Keratinocyte (primary cell): ENCODE measurements around the gene SAMD15. TPM values are rescaled to one million over a fixed set of nuclear protein-coding genes. Genes with fewer than 3 reads are reported as not detected.
"Not testable (repeated sequence)": the region's sequence is repeated elsewhere in the genome, so short reads cannot be mapped to it uniquely, and the experiment has no call there.

Experiments
- DNase-seq: peaks from one replicate; pipeline ENCODE4 v3.0.0-alpha.2; 2011; ENCODE audit warnings: low read depth, missing footprints, low spot score
- FAIRE-seq: peaks from 2 replicates; lab custom pipeline; 2011; peaks lifted over from hg19 to GRCh38; lab: Jason Lieb, UNC
- H2AFZ ChIP-seq: 2 replicates; pipeline ENCODE4 v1.6.0; 2012; ENCODE audit warnings: low read length, control low read depth, inconsistent platforms; ENCODE audit not compliant: control insufficient read depth
- H3K27ac ChIP-seq: 2 replicates; pipeline ENCODE4 v1.5.1; 2011; ENCODE audit warnings: low read length; ENCODE audit not compliant: control insufficient read depth, insufficient read depth
- H3K27me3 ChIP-seq: 3 replicates; pipeline ENCODE4 v1.6.0; 2011; ENCODE audit warnings: low read length; ENCODE audit not compliant: control insufficient read depth, insufficient read depth; ENCODE audit errors: extremely low read depth
- H3K36me3 ChIP-seq, 2 experiments: 2 replicates in 1 of 2; 3 replicates in 1 of 2; pipeline ENCODE4 v1.5.1; 2011; ENCODE audit warnings: low read length in 2 of 2, mild to moderate bottlenecking in 1 of 2; ENCODE audit not compliant: control insufficient read depth in 2 of 2, insufficient read depth in 2 of 2; ENCODE audit errors: extremely low read depth in 1 of 2
- H3K4me1 ChIP-seq: 3 replicates; pipeline ENCODE4 v1.5.1; 2011; ENCODE audit warnings: low read length; ENCODE audit not compliant: control insufficient read depth, insufficient read depth; ENCODE audit errors: extremely low read depth
- H3K4me2 ChIP-seq: 3 replicates; pipeline ENCODE4 v1.6.0; 2011; ENCODE audit warnings: low read depth, low read length; ENCODE audit not compliant: control insufficient read depth, insufficient read depth; ENCODE audit errors: extremely low read depth
- H3K4me3 ChIP-seq, 3 experiments: fragments of 200-600 bp in 1 of 3; sonication (generic) in 1 of 3; 2 replicates in 2 of 3; 3 replicates in 1 of 3; pipeline ENCODE4 v1.5.1; 2011 to 2016; ENCODE audit warnings: low read length in 3 of 3, mild to moderate bottlenecking in 3 of 3, control low read depth in 2 of 3, inconsistent platforms in 1 of 3, low read depth in 1 of 3, mixed read lengths in 1 of 3, mixed run types in 1 of 3, moderate library complexity in 1 of 3; ENCODE audit not compliant: control insufficient read depth in 2 of 3, insufficient read depth in 2 of 3; ENCODE audit errors: extremely low read depth in 1 of 3
- H3K79me2 ChIP-seq: 2 replicates; pipeline ENCODE4 v1.6.0; 2012; ENCODE audit warnings: low read length; ENCODE audit not compliant: control insufficient read depth, insufficient read depth
- H3K9ac ChIP-seq: 3 replicates; pipeline ENCODE4 v1.6.0; 2011; ENCODE audit warnings: low read length; ENCODE audit not compliant: control insufficient read depth, insufficient read depth; ENCODE audit errors: extremely low read depth
- H3K9me1 ChIP-seq: 3 replicates; pipeline ENCODE4 v1.6.0; 2011; ENCODE audit warnings: low read length; ENCODE audit not compliant: control insufficient read depth, insufficient read depth; ENCODE audit errors: extremely low read depth
- H3K9me3 ChIP-seq: 2 replicates; pipeline ENCODE4 v1.5.1; 2012; ENCODE audit warnings: low read depth, low read length; ENCODE audit not compliant: control insufficient read depth
- H4K20me1 ChIP-seq: 3 replicates; pipeline ENCODE4 v1.6.0; 2011; ENCODE audit warnings: low read length; ENCODE audit not compliant: control insufficient read depth, insufficient read depth; ENCODE audit errors: extremely low read depth
- CTCF ChIP-seq, 3 experiments: IDR thresholded peaks in 1 of 3; conservative IDR thresholded peaks in 1 of 3; optimal IDR thresholded peaks in 1 of 3; 2 replicates in 2 of 3; 3 replicates in 1 of 3; pipeline versions ENCODE3 to v1.5.1; 2011; ENCODE audit warnings: low read length in 3 of 3, mild to moderate bottlenecking in 3 of 3, moderate library complexity in 2 of 3, control low read depth in 1 of 3, inconsistent platforms in 1 of 3; ENCODE audit not compliant: insufficient read depth in 2 of 3; ENCODE audit errors: extremely low read depth in 1 of 3
- EZH2 ChIP-seq: IDR thresholded peaks from one replicate; pipeline ENCODE4 v1.6.1; 2012; ENCODE audit warnings: inconsistent platforms, mild to moderate bottlenecking, low read length, moderate library complexity
- dilution Hi-C: fragments of 300-500 bp; cut with MboI; formaldehyde crosslinking; loops from one replicate; pipeline ENCODE4 v1.7.0; 2020; ENCODE audit warnings: low sequenced_read_pairs; ENCODE audit not compliant: extremely low pct_ligation_motif_present
- polyA plus RNA-seq, 5 experiments: library from polyadenylated mRNA; depleted of rRNA in 3 of 5; stranded (reverse) in 3 of 5; stranded (forward) in 1 of 5; unstranded in 1 of 5; fragments of >200 nt; gene quantifications; 1 replicate in 1 of 5; 2 replicates in 3 of 5; 3 replicates in 1 of 5; pipeline versions ENCODE4 v1.2.1 to v1.2.3, GENCODE V29; 2011 to 2012; ENCODE audit warnings: missing spikeins in 2 of 5, low read depth in 1 of 5, low replicate concordance in 1 of 5

SAMD15 gene
- polyA plus RNA-seq, 1 donor (not counting 4 experiments of a cell fraction or from before 2014, with no cell fraction given): 0.77 TPM

- Histone ChIP-seq H3K27ac (no peak overlapping the region), H3K27me3 (no peaks in the 10 kb centered on the region), H3K79me2 (no peaks in the 10 kb centered on the region), H3K9me1 (no peaks in the 10 kb centered on the region), H3K4me3 (no peak overlapping the region), H3K4me2 (no peak overlapping the region), H3K36me3 (peaks cover 0 to 7% of the 10 kb centered on the region in 2 experiments), H4K20me1 (no peaks in the 10 kb centered on the region), H3K4me1 (no peaks in the 10 kb centered on the region), H3K9ac (no peak overlapping the region), H2AFZ (no peak overlapping the region), H3K9me3 (no peaks in the 10 kb centered on the region)
- DNase-seq (no peak), FAIRE-seq (no peak)
- dilution Hi-C loops: no loop called here
- no peak for TF ChIP-seq EZH2
- no peak for TF ChIP-seq CTCF (optimal IDR thresholded peaks at IDR 0.05 in 1 of 3, IDR thresholded peaks at IDR 0.05 in 1 of 3, conservative IDR thresholded peaks at IDR 0.05 in 1 of 3; ENCODE audit: extremely low read depth in 1 of 3, insufficient read depth in 2 of 3, low read length in 3 of 3)
Observed at GRCh38 chr14:77335576-77335975, 41.6 kb upstream of the SAMD15 start.

- H3K9me1 ChIP-seq, H3K4me3 ChIP-seq, H4K20me1 ChIP-seq, H2AFZ ChIP-seq, H3K9me3 ChIP-seq, FAIRE-seq, DNase-seq, dilution Hi-C loops, H3K27ac ChIP-seq, H3K9ac ChIP-seq, H3K4me2 ChIP-seq, H3K4me1 ChIP-seq, H3K27me3 ChIP-seq, H3K79me2 ChIP-seq: not testable (repeated sequence)
- H3K36me3 ChIP-seq: peaks cover 2 to 15% of the 10 kb centered on the region in 2 experiments
Observed at GRCh38 chr14:77337255-77337654, 39.9 kb upstream of the SAMD15 start.

- dilution Hi-C loops: no loop called here
- H3K79me2 ChIP-seq: no peaks in the 10 kb centered on the region
- no peaks in the 10 kb centered on the region for H3K4me1 ChIP-seq
- TF ChIP-seq EZH2: no peak
- no peak for TF ChIP-seq CTCF (optimal IDR thresholded peaks at IDR 0.05 in 1 of 3, IDR thresholded peaks at IDR 0.05 in 1 of 3, conservative IDR thresholded peaks at IDR 0.05 in 1 of 3; ENCODE audit: extremely low read depth in 1 of 3, insufficient read depth in 2 of 3, low read length in 3 of 3)
- no peaks in the 10 kb centered on the region for H4K20me1 ChIP-seq
- no peaks in the 10 kb centered on the region for H3K9me3 ChIP-seq
- H2AFZ ChIP-seq: no peak overlapping the region
- H3K9ac ChIP-seq: no peak overlapping the region
- H3K36me3 ChIP-seq: peaks cover 2 to 15% of the 10 kb centered on the region in 2 experiments
- no peaks in the 10 kb centered on the region for H3K9me1 ChIP-seq
- H3K4me3 ChIP-seq: no peak overlapping the region
- no peak for FAIRE-seq
- H3K27me3 ChIP-seq: no peaks in the 10 kb centered on the region
- no peak for DNase-seq
- H3K4me2 ChIP-seq: no peak overlapping the region
- H3K27ac ChIP-seq: no peak overlapping the region
Observed at GRCh38 chr14:77337880-77338279, 39.3 kb upstream of the SAMD15 start.
